NCI-H1048 (cell line): ENCODE measurements around the gene ACSS3.

ENCODE experiments used
- DNase-seq: peaks from one replicate; lab custom pipeline; 2025; lab: John Stamatoyannopoulos, UW

The ACSS3 gene

GRCh38 chr12:81224626-81225025 lies 146.7 kb downstream of the ACSS3 start:
- DNase-seq, result no peak

- DNase-seq, result no peak
Measured at GRCh38 chr12:81229759-81230158, 151.9 kb downstream of the ACSS3 start.

GRCh38 chr12:81231574-81232368 lies 153.9 kb downstream of the ACSS3 start:
- DNase-seq, result no peak

GRCh38 chr12:81245458-81245857 lies 167.6 kb downstream of the ACSS3 start:
- no peak for DNase-seq

- DNase-seq, result no peak
Measured at GRCh38 chr12:81245907-81246570, 168.2 kb downstream of the ACSS3 start.

GRCh38 chr12:81249976-81250375 lies 172.1 kb downstream of the ACSS3 start:
- DNase-seq, result no peak

- no peak for DNase-seq
Measured at GRCh38 chr12:81252228-81252627, 174.3 kb downstream of the ACSS3 start.

- no peak for DNase-seq
Measured at GRCh38 chr12:81253360-81253759, 175.5 kb downstream of the ACSS3 start.

GRCh38 chr12:81255456-81255855 lies 177.6 kb downstream of the ACSS3 start:
- no peak for DNase-seq

GRCh38 chr12:81255947-81256346 lies 178.1 kb downstream of the ACSS3 start:
- DNase-seq, result no peak

GRCh38 chr12:81257947-81258551 lies 180.2 kb downstream of the ACSS3 start:
- peak; percentile 10 for DNase-seq

GRCh38 chr12:81259360-81259759 lies 181.5 kb downstream of the ACSS3 start:
- no peak for DNase-seq

GRCh38 chr12:81261508-81262207 lies 183.8 kb downstream of the ACSS3 start:
- no peak for DNase-seq

- no peak for DNase-seq
Measured at GRCh38 chr12:81263072-81263471, 185.2 kb downstream of the ACSS3 start.

GRCh38 chr12:81270385-81270784 lies 192.5 kb downstream of the ACSS3 start:
- no peak for DNase-seq

GRCh38 chr12:81274637-81275529 lies 197.0 kb downstream of the ACSS3 start:
- no peak for DNase-seq

GRCh38 chr12:81284137-81284536 lies 206.3 kb downstream of the ACSS3 start:
- no peak for DNase-seq

- DNase-seq, result no peak
Measured at GRCh38 chr12:81288651-81289050, 210.8 kb downstream of the ACSS3 start.

GRCh38 chr12:81294325-81295190 lies 216.7 kb downstream of the ACSS3 start:
- no peak for DNase-seq

- no peak for DNase-seq
Measured at GRCh38 chr12:81295251-81295650, 217.4 kb downstream of the ACSS3 start.
